NOMO-1 treated with dmso at 0.1 percent for 144 hours (cell line): ENCODE measurements around the gene RIMS1.

ENCODE experiments used
- DNase-seq: peaks from one replicate; lab custom pipeline; 2025; ENCODE audit not compliant: unreplicated experiment; lab: John Stamatoyannopoulos, UW

The RIMS1 gene

GRCh38 chr6:72238900-72239299 lies 352.6 kb downstream of the RIMS1 start:
- no peak for DNase-seq

GRCh38 chr6:72245565-72245964 lies 359.2 kb downstream of the RIMS1 start:
- no peak for DNase-seq

GRCh38 chr6:72246926-72247325 lies 360.6 kb downstream of the RIMS1 start:
- DNase-seq, result no peak

- no peak for DNase-seq
Observed at GRCh38 chr6:72248621-72249020, 362.3 kb downstream of the RIMS1 start.

- DNase-seq, result no peak
Observed at GRCh38 chr6:72250664-72251063, 364.3 kb downstream of the RIMS1 start.

GRCh38 chr6:72260489-72260888 lies 374.1 kb downstream of the RIMS1 start:
- no peak for DNase-seq

- DNase-seq, result no peak
Observed at GRCh38 chr6:72261554-72261953, 375.2 kb downstream of the RIMS1 start.

- no peak for DNase-seq
Observed at GRCh38 chr6:72262254-72262653, 375.9 kb downstream of the RIMS1 start.

- DNase-seq, result no peak
Observed at GRCh38 chr6:72267470-72267869, 381.1 kb downstream of the RIMS1 start.

GRCh38 chr6:72271531-72271930 lies 385.2 kb downstream of the RIMS1 start:
- DNase-seq, result no peak

- DNase-seq, result no peak
Observed at GRCh38 chr6:72272958-72273357, 386.6 kb downstream of the RIMS1 start.

- no peak for DNase-seq
Observed at GRCh38 chr6:72275888-72276287, 389.5 kb downstream of the RIMS1 start.

GRCh38 chr6:72282201-72282600 lies 395.9 kb downstream of the RIMS1 start:
- DNase-seq, result no peak

GRCh38 chr6:72283571-72283970 lies 397.2 kb downstream of the RIMS1 start:
- no peak for DNase-seq

- no peak for DNase-seq
Observed at GRCh38 chr6:72286911-72287311, 400.6 kb downstream of the RIMS1 start.

GRCh38 chr6:72287801-72288200 lies 401.5 kb downstream of the RIMS1 start:
- no peak for DNase-seq

GRCh38 chr6:72288592-72288991 lies 402.2 kb downstream of the RIMS1 start:
- DNase-seq, result no peak

- no peak for DNase-seq
Observed at GRCh38 chr6:72290620-72291019, 404.3 kb downstream of the RIMS1 start.

- no peak for DNase-seq
Observed at GRCh38 chr6:72296375-72296774, 410.0 kb downstream of the RIMS1 start.

- no peak for DNase-seq
Observed at GRCh38 chr6:72305971-72306370, 419.6 kb downstream of the RIMS1 start.

GRCh38 chr6:72316675-72317380 lies 430.5 kb downstream of the RIMS1 start:
- DNase-seq, result no peak

- no peak for DNase-seq
Observed at GRCh38 chr6:72321788-72322187, 435.4 kb downstream of the RIMS1 start.

- no peak for DNase-seq
Observed at GRCh38 chr6:72322771-72323170, 436.4 kb downstream of the RIMS1 start.
